WERI-Rb-1 (cell line): ENCODE measurements around the gene NOCT.
"Not testable (repeated sequence)": the region's sequence is repeated elsewhere in the genome, so short reads cannot be mapped to it uniquely, and the experiment has no call there.

ENCODE experiments used
- DNase-seq: peaks from one replicate; pipeline ENCODE4 v3.0.0-alpha.2; 2020
- H3K27ac ChIP-seq: fragments of 250-450 bp; sonication (Bioruptor Pico); 2 replicates; pipeline ENCODE4 v1.5.1; 2020; ENCODE audit warnings: mild to moderate bottlenecking, moderate library complexity
- H3K27me3 ChIP-seq: fragments of 250-450 bp; sonication (Bioruptor Pico); 2 replicates; pipeline ENCODE4 v1.5.1; 2021; ENCODE audit warnings: mild to moderate bottlenecking, low read depth, moderate library complexity; ENCODE audit not compliant: insufficient read depth, severe bottlenecking
- H3K36me3 ChIP-seq: fragments of 250-450 bp; sonication (Bioruptor Pico); 2 replicates; pipeline ENCODE4 v1.5.1; 2020; ENCODE audit warnings: mild to moderate bottlenecking, moderate library complexity
- H3K4me3 ChIP-seq: 2 replicates; pipeline ENCODE4 v1.5.1; 2011; ENCODE audit warnings: low read depth, mild to moderate bottlenecking, control low read depth, low read length
- H3K9me3 ChIP-seq: fragments of 250-450 bp; sonication (Bioruptor Pico); 2 replicates; pipeline ENCODE4 v1.5.1; 2021; ENCODE audit warnings: mild to moderate bottlenecking, moderate library complexity; ENCODE audit not compliant: severe bottlenecking
- CTCF ChIP-seq: IDR thresholded peaks from 2 replicates; pipeline ENCODE4 v1.5.1; 2011; ENCODE audit warnings: low read depth, mild to moderate bottlenecking, control low read depth, inconsistent platforms, low read length

NOCT gene

GRCh38 chr4:139044291-139044690, 28.7 kb downstream of the NOCT start:
- H3K27ac ChIP-seq: no peak overlapping the region
- no peaks in the 10 kb centered on the region for H3K27me3 ChIP-seq
- no peak for DNase-seq
- H3K36me3 ChIP-seq: peaks cover 73% of the 10 kb centered on the region
- no peaks in the 10 kb centered on the region for H3K9me3 ChIP-seq
- TF ChIP-seq CTCF: no peak
- no peak overlapping the region for H3K4me3 ChIP-seq

GRCh38 chr4:139048026-139048425, 32.4 kb downstream of the NOCT start:
- TF ChIP-seq CTCF: no peak
- DNase-seq: no peak
- no peak overlapping the region for H3K27ac ChIP-seq
- H3K9me3 ChIP-seq: no peaks in the 10 kb centered on the region
- no peaks in the 10 kb centered on the region for H3K27me3 ChIP-seq
- H3K4me3 ChIP-seq: no peak overlapping the region
- H3K36me3 ChIP-seq: peaks cover 77% of the 10 kb centered on the region

GRCh38 chr4:139050446-139050845, 34.9 kb downstream of the NOCT start:
- no peak for DNase-seq
- no peak overlapping the region for H3K27ac ChIP-seq
- H3K36me3 ChIP-seq: peaks cover 81% of the 10 kb centered on the region

GRCh38 chr4:139053909-139054308, 38.3 kb downstream of the NOCT start:
- Histone ChIP-seq H3K27me3 (no peaks in the 10 kb centered on the region), H3K27ac (no peak overlapping the region), H3K4me3 (no peak overlapping the region), H3K36me3 (peaks cover 71% of the 10 kb centered on the region), H3K9me3 (no peaks in the 10 kb centered on the region)
- no peak for DNase-seq
- TF ChIP-seq CTCF: no peak

More at GRCh38 chr4:139050446-139050845, 34.9 kb downstream of the NOCT start:
- no peak for TF ChIP-seq CTCF
- H3K27me3 ChIP-seq: no peaks in the 10 kb centered on the region
- no peak overlapping the region for H3K4me3 ChIP-seq
- no peaks in the 10 kb centered on the region for H3K9me3 ChIP-seq

GRCh38 chr4:139054791-139055505, 39.4 kb downstream of the NOCT start:
- Histone ChIP-seq H3K27me3 (no peaks in the 10 kb centered on the region), H3K4me3 (no peak overlapping the region), H3K9me3 (no peaks in the 10 kb centered on the region), H3K36me3 (peaks cover 70% of the 10 kb centered on the region), H3K27ac (no peak overlapping the region)
- DNase-seq: no peak
- TF ChIP-seq CTCF: no peak

- H3K27me3 ChIP-seq, H3K9me3 ChIP-seq, DNase-seq, H3K27ac ChIP-seq, H3K4me3 ChIP-seq: not testable (repeated sequence)
- peaks cover 82% of the 10 kb centered on the region for H3K36me3 ChIP-seq
These were observed 43.4 kb downstream of the NOCT start for GRCh38 chr4:139059026-139059425.
